CD4-positive, alpha-beta T cell treated with Interferon alpha-2 for 1 hour (primary cell): ENCODE results near the gene INS.

Experiments
- DNase-seq, 2 donors: peaks; one replicate each; pipeline ENCODE4 v3.0.0-alpha.2; 2020 to 2022

The INS gene

DNA sequence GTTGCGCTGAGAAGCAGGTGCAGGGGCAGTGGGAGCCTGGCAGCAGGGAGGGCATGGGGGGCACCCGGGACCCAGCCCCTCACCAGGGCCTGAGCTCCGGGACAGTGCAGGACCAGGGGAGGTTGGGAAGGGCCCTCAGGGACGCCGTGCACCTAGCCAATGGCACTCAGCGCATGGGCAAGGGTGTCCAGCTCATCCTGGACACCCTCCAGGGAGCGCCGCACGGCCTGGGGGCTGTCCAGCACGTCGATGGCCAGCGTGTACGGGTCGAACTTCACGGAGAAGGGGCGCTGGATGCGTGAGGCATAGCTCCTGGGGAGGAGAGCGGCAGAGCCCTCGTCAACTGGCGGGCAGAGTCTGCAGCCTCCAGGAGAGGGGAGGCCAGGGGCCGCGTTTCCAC is 3.1 kb upstream of the INS start:
- DNase-seq: no peak

DNA sequence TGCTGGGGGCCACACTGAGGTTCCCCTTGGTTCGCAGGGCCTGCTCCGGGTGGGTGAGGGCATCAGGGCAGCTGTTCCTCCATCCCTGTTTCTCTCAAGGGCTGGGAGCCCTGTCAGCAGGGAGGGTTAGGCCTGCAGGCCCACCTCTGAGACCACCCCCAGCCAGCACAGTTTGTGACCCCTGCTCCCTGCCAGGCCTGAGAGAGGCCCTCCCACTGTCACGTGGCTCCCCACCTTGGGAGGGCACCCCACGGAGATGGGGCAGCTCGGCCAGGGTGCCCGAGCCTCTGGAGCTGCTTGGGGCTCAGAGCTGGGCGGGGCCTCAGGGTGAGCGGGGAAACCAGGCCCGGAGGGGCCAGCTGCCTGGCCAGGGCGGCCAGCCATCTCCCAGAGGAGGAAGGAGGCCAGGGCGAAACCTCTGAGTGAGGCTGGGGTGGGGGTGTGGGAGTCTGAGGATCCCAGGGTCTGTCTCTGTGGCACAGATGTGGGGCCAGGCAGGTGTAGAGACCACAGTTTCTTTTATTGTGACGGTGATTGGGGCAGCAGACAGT is 2.5 kb upstream of the INS start:
- DNase-seq: no peak

DNA sequence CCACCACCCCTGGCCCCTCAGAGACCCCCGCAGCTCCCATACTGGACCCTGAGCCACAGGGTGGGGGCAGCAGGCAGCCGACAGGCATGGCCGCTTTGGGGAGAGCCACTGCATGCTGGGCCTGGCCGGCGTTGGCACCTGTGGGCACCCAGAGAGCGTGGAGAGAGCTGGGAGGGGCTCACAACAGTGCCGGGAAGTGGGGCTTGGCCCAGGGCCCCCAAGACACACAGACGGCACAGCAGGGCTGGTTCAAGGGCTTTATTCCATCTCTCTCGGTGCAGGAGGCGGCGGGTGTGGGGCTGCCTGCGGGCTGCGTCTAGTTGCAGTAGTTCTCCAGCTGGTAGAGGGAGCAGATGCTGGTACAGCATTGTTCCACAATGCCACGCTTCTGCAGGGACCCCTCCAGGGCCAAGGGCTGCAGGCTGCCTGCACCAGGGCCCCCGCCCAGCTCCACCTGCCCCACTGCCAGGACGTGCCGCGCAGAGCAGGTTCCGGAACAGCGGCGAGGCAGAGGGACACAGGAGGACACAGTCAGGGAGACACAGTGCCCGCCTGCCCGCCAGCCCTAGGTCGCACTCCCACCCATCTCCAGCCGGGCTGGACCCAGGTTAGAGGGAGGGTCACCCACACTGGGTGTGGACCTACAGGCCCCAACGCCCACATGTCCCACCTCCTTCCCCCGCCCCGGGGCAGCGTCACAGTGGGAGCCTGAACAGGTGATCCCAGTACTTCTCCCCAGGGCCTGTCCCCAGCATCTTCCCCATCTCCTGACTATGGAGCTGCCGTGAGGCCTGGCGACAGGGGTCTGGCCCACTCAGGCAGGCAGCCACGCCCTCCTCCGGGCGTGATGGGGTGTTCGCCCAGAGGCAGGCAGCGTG is 1.2 kb downstream of the INS start:
- DNase-seq: no peak

DNA sequence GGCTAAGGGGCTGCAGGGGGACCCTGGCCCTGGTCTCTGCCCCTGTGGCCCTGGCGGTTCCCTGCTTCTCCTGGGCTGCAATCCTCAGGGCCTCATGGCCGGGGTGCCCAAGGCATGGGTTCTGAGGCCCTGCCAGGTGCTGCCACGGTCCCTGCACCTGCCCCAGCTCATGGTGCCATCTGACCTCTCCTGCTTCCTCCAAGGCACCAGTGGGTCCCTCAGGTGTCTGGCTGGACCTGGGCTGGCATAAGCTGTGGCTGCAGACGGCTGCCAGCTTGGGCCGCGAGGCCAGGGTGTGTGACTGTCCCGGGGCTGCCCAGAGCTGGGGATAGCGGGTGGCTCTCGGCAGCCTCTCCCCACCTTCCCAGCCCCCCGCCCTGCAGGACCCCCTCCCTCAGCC is 2.0 kb downstream of the INS start:
- DNase-seq: no peak

DNA sequence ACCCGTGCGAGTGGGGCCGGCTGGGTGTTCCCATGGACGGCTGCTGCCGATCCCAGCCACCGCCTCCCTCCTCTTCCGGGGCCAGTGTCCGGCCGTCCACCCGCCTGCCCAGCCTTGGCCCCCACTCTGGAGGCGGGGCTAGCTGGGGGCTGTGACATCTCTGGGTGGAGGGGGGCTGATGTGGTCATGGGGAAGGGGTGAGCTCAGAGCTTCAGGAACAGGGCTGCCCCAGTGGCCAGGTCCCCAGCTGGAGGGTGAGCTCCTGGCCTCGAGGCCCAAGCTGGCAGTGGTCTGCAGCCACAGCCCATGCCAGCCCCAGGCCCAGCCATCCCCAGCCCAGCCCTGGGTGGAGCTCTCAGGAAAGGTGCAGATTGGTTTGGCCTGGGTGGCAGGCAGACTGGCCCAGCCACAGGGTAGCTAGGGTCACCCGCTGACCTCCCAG is 2.7 kb downstream of the INS start:
- DNase-seq: no peak

DNA sequence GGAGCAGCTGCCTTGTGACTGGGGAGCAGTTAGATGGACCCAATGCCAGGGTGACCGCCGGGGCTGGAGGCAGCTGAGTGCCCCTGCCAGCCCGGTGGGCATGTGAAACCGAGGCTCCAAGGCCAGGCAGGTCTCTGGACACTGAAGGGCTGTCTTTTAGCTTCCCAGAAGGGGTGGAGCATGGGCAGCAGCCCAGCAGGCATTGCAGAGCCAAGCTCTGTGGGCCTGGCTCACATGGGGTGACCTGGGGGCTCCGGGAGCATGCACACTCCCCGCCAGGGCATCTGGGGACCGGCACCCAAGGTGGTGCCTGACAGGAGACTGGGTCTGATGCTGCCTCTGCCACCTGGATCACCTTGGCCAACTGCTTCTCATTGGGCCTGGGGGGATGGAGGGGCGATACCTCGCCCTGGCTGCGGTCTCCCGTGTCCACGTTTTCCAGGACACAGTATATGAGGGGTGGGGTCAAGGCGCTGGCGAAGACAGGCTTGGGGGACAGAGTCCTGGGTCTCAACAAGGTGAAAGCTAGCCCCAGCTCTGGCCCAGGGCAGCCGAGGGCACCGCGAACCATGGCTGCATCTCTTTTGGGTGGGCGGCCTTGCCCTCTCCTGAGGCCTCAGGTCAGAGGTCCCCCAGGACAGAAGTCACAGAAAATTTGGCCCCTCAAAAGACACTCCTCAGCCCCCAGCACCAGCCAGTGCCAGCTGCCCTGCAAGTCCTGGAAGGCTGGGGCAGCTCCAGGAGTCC is 3.5 kb downstream of the INS start:
- DNase-seq: no peak

DNA sequence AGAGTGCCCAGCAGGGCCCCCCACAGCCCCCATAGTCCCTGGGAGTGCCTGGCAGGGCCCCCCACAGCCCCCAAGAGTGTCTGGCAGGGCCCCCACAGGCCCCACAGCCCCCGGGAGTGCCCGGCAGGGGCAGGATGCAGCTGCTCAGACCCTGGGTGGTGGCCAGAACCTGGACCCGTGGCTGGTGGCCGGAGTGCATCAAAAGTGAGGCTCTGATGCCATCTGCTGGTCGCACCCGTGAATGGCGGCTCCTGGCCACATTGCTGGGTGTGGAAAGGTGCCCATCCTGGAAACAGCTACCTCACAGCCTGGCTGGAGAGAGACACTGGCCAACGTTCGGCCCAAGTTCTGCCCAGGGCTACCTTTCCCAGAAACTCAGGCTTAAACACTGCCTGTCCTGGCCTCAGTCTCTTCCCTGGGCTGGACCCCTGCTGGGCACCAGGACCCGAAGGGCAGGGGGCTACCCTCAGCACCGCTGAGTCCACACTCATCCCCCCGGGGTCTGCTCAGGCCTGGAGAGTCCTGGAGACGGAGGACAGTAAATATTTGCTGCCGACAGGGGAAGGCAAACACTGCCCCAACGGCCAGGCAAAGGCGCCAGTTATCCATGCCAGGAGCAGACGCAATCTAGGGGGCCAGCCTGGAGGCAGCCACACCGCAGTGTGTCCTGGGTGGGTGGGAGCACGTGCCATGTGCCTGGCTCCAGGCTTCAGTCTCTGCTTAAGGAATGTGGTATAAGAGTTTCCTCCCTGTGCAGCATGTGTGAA is 4.4 kb downstream of the INS start:
- peak; percentile 37 to 45 for DNase-seq

DNA sequence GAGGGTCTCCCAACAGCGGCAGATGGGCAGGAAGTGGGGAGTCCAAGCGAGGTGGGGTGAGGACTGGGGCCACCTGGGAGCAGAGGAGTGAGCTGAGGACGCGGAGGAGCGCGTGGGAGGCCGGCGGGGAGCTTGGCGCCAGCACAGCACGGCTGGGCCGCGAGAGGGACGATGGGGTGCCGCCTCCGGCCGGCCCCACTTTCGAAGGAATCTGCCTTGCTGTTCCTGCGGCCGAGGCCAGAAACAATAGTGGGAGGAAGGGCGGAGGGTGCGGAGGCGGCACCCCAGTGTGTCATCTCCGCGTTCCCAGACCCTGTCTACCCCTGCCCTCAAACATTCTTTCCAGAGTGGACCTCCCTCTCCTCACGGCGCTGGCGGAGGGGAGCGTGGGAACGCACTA is 5.5 kb downstream of the INS start:
- DNase-seq: no peak

DNA sequence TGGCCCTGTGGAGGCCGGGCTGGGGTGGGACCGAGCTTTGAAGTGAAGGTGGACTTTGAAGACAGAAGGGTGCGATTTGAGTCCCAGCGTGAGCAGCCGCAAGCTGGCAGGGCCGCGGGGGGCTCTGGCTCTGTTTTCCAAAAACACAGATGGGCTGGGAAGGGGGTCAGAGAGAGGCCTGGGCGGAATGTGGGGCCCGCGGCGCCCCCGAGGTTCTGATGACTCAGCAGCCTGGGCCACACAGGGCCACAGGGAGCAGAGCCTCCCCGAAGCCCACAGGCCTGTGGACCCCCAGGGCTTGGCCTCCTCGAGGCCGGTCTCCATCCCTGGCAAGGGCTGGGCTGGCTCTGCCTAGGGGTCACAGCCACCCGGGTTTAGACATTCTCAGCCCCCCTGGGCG is 6.1 kb downstream of the INS start:
- DNase-seq: no peak

DNA sequence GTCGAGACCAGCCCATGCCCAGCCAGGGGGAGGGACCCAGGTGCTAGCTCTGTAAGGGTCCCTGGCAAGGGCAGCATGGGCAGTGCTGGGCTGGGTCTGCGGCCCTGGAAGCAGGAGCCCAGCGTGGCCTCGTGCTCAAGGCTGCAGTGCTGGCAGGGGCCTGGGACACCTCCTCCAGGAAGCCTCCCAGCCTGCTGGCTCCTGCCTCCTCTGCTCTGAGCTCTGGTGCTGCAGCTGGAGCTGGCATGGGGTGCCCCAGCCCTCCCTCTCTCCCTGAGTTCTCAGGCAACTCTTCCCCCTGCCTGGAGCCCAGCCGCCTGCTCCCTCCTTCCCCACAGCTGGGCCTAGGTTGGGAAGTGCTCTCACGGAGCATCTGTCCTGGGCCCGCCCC is 6.8 kb downstream of the INS start:
- no peak for DNase-seq

DNA sequence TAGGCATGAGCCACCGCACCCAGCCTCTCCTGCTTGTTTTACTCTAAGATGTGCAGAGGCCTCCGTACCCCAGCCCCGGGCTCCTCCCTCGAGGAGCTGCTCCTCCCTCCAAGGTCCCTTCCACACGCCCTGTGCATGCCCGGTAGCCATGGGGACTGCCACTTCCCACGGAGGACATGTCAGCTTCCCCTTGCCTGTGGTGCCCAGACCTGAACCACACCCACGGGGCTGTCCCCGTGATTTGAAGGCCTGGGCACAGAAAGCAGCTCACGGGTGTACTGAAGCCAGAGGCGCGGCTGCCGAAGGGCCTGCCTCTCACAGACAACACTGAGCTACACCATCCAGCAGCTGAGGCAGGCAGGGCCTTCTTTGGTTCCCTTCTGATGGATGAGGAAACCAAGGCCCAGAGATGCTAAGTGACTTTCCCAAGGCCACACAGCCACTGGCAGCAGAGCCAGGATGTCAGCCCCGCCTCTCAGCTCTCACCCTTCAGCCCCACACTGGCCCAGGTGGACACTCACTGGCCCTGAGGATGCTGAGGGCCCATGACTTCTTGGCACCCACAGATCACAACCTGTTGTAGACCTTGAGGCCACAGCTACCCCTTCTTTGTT is 7.3 kb downstream of the INS start:
- no peak for DNase-seq

DNA sequence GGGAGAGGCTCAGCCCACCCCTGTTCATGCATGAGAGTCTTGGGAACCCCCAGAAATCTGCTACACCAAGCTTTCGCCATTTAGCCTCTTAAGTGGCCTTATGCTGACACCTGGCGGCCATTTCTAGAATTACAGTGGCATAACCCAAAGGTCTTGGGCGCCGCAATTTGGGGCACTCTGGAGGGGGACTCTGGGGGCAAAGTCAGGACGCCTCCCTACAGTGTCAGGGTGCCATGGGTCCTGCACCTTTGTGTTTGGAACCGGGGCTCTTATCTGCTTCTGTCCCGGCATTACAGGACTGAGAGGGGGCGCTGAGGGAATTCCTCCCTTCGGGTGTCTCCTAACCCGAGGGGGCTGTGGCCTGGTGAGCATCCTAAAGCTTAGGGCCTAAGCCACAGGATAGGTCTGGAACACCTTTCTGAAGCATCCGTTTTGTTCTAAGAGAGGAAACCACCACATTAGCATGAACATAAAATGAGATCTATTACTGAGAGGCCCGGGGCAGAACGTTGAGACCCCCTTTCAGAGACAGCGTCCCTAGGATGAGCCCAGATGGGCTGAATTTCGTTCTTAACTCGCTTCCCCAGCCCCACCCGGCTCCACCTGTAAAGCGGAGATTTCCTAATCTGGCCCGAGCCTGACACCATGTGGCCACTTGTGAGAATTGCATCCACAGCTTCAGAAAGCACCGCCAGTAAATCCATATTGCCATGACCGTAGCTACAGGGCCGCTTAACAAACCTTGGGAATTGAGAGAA is 9.3 kb downstream of the INS start:
- peak; percentile 77 to 83 for DNase-seq

DNA sequence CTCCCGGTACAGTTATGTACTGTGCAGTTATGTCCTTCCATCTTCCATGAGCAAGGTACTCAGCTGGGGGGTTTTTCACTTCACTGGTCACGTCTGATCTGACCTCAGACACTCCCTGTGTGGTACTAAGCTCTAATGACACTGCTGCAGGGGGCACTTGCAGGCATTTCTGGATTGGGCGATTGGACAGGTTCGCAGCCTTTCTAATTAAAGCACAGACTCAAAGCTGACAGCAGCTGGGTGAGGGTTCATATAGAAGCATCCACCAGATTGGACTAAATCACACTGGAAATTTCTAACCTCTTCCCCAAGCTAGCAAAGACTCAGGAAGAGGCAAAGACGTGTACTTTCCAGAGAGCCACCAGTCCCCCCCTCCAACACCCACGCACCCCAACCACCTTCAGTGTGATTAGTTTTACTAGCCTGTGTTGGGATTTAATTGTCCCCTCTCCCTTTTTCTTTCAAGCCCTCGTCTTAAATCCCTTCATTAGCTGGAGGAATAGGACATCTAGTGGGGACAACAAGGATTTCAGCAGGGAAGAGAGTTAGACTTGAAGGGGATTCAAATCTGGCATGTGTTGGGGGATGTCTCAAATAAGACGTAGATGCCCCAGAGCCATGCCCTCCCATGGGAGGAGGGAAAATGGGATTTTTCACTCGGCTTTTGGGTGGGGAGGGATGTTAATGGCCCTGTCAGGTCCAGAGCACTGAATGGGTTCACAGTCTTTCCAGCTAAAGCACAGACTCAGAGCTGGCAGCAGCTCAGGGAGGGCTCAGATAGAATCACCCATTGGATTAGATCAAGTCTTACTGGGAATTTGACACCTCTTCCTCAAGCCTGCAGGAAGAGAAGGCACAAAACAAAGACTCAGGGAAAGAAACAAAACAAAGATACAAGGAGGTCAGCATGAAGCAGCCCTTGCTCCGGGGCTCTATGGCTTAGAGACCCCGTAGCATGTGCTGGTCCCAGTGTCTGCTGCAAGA is 10.9 kb downstream of the INS start:
- no peak for DNase-seq

DNA sequence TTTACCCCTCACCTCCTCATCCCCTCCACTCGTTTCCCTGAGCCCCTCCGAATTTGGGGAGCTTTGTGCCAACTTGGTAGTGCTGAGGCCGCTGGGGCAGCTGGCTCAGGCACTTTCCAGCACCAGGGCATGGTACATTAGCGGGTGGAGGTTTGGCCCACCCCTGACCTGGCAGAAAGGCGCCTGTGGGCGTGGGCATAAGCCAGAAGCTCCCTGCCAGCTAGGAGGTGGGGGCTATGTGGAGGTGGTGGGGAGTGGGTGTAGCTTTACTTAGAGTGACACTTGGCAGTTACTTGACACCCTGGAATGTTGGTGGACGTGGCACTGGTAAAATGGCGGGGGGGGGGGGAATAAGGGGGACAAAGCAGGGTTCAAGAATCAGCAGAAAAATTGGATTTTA is 11.5 kb downstream of the INS start:
- no peak for DNase-seq

DNA sequence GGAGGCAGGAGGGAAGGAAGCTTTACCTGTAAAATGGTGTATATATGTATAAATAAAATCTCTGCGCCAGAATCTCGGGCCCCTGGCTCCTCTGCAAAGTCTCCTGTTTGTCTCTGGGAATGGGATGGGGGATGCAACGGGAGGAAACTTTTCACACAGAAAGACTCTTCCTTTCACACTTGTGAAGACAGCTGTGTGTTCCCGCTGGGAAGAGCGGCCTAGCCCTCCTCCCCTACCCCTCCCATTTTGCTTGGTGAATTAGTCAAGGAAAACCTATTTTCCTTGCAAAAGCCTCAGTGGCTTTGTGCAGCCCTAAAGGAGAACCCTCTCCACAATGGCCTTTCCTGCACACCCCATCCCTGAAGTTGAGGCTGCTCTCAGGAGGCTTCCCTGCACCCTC is 12.4 kb downstream of the INS start:
- no peak for DNase-seq

DNA sequence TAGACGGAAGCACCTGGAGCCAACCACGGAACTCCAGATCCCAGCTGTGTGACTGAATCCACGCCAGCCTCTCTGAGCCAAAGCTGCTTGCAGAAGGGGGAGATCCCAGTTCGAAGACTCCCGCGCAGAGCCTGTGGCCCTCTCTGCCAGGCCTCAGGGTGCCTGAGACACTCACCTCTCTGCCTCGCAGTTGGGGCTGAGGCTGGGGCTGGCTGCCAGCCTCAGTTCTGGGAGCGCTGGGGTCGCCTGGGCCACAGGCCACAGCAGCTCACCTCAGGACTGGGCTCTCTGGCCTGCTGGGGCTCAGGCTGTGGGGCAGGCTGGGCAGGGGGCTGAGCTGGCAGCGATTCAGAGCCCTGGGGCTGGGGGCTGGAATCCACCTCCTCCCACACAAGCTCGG is 13.6 kb downstream of the INS start:
- no peak for DNase-seq

DNA sequence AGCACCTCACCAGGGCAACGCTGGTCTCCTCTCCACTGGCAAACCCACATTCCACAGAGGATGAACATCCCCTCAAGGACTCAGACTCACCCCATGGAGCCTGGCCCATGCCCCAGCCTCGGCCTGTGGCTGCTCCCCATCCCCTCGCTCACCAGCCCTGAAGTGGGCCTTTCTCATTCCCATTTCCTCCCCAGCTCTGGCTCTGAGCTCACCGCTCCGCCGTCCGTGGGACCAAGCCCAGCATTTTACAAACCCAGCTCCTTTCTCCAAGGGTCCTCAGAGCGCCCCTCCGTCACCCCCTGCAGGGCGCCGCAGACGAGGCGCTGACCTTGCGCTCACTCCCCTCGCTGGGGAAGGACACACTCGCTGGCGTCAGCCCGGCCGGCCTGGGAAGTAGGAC is 15.0 kb downstream of the INS start:
- no peak for DNase-seq

DNA sequence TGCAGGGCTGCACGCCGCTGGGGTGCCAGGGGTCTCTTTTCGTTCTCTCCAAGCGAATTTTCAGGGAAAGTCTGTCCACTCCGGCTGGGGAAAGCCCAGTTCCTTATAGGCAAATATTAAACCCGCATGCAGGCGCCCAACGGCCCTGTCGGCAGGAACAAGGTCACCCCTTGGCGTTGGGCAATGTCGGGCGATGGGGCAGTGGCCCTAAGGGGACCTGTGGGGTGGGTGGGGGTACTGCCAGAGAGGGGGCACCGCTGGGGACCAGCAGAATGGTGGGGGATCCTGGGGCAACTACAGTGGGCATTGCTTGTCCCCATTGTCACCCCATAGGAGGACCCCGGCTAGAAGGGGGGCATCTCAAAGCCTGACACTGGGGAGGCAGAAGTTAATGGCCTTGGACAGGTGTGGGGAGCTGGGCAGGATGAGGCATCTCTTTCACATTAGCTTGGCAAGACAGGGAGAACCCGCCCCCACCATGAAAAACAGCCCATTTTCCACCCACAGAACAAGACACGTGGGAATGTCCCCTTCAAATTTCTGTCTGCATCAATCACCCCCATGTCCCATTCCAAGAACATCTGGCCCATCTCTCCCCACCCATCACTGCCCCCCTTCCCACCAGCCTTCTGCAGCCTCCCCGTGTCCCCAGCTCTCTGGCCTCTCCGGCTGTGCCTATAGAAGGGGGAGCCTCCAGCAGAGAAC is 16.3 kb downstream of the INS start:
- DNase-seq: no peak

DNA sequence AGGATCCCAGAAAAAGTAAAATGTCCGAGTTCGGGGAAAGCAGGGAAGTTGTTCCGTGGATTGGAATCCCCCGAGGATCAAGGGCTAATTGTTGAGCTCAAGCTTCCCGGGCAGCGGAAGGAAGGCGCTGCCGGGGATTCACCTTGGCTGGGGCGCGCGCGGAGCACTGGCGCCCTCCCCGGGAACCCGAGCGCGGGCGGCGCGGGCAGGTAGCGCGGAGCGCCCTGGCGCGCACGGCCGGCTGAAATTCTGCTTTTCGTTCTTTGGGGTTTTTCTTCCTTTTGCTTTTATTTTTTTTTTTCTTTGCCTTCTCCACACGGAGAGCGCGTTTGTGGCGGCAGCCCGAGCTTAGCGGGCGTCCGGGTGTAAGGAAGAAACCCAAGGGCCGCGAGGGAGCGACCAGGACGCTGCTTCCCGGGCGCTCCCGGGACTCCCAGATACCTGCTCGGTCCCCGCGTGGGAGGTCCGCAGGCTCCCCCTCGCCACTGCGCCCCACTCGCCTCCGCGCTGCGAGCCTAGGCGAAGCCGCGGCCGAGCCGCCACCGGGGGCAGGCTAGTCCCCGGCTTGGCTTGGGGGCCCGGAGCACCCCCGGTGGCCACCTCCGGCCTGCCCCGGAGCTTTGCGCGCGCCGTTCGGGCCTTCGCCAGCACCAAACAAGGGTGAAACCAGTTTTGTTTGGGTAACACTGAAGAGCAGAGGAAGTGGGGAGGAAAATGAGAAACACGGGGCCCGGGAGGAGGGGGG is 17.0 kb downstream of the INS start:
- no peak for DNase-seq

DNA sequence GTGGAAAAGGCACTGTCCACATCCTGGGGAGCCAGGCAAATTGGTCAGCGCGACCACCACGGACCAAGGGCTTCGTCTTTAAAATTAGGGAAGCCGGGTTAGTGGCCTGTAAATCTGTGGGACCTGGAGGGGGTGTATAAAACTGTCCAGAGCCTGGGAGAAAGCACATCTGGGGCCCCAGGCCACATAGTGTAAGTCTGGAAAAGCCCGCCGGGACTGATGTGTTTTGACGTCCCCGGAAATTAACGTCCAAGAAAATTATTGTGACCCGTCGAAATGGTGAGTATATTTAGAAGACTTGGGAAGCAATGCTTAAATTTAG is 17.6 kb downstream of the INS start:
- no peak for DNase-seq
